IPS DF 19.7 (cell line): ENCODE results near the gene HOXA3.

Experiments
- DNase-seq: peaks from one replicate; pipeline ENCODE4 v3.0.0-alpha.2; 2013; ENCODE audit warnings: low read depth, low spot score

HOXA3 gene

DNA sequence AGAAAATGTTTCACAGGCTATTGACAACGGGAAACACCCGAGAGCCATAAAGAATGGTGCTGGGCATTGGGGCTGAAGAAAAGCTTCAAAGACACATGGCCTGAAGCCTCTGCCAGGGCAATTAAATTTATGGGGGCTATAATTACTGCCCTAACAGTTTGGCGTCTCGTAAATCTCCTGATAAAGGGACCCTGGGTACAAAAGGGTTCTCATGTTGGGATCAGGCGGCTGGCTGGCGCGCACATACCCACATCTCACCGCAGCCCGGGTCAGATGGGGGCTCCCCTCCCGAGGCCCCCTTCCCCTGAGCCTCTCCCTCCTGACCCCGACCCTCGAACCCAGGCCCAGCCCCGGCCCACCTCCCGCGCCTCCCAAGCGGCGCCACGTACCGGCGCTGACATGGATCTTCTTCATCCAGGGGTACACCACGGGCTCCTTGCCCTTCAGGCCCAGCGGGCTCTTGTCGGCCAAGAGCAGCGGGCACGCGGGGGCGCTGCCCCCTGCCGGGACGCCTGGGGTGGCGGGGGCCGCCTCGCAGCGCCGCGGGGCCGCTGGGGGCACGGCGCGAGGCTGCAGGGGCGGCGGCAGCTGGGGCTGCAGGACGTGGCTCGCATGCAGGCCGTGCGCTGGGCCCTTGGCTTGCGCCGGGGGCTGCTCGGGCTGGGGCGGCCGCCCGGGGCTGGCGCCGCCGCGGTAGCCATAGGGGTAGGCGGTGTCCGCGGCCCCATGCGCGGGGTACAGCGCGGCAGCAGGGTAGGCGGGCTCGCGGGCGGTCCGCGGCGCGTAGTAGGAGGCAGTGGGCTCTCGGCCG is 22.4 kb downstream of the HOXA3 start:
- no peak for DNase-seq

DNA sequence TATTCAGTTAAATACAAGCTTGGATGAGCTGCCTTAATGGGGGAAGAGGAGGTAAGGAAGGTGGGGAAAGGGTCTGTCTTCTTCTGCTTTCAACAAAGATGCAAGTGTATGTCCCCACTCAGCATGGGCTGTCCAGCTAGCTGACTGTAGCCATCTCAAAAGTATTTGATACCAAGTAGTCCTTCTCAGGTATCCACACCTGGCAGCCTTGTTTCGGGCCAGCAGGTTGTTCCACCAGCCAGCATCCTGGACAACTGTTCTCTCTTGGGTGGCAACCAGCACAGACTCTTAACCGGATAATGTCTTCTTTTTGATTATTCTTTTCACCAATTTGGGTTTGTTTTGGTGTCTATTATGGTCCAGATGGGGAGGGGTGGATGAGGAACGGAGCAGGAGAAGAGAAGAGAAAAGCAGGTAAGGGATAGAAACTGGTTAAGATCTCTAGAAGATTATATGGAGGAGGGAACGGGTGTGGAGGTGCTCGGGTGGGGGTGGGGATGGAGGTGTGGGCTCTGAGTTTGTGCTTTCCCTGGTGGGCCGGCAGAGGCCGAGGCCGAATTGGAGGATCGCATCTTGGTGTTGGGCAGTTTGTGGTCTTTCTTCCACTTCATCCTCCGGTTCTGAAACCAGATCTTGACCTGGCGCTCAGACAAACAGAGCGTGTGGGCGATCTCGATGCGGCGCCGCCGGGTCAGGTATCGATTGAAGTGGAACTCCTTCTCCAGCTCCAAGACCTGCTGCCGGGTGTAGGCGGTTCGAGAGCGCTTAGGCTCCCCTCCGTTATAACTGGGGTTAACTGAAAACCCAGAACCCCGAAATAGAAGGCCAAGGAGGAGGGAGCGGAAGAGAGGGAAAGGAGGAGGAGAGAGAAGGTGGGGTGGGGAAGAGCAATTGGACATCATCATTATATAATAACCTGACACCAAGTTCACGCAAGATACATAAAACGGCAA is 23.3 kb downstream of the HOXA3 start:
- no peak for DNase-seq

DNA sequence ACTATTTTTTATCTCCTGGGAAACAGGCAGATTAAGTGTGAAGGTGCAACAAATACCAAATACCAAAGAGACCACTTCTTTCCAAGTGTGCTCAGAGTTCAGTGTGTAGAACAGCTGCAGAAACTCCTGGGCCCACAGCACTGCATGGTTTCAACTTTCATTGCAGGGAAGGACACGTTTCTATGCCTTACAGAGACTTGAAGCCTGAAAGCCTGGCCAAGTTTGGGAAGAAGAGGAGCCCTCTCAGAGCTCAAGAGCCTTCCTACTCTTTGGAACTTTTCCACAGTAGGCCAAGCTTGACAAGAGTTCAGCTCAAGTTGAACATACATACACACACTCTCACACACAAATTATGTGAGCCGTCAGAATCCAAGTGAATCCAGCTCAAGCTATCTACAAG is 24.3 kb downstream of the HOXA3 start:
- DNase-seq = no peak

DNA sequence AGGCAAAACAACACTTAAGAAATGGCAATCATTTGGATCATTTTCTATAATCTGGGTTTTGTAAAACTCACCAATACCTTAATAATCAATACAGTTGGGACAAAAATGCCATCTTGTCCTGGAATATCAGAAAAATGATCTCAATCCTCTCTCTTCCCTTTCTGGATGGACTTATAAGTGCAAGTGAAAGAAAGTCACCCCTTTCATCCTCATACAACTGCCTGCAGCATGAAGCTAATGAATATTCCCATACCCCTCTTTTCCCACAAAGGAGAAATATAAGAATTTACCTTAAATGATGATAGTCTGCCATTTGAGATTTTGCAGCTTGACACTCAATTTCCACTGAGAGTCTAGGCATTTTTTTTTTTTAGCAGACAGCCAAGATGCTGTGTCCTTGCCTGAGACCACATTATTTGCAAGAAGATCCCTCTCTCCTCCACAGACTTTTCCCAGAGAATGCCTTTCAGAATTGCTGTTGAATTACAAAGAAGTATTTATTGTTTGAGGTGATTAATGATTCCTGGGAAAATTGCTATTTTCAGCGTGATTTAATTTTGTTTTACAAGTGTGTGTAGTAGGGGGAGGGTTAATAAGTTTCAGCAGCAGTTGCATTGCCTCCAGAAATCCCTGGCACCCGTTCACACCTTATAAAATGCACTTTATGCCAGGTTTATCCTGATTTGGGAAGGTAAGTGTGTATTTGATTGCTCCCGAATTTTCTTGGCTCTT is 25.6 kb downstream of the HOXA3 start:
- DNase-seq = no peak

DNA sequence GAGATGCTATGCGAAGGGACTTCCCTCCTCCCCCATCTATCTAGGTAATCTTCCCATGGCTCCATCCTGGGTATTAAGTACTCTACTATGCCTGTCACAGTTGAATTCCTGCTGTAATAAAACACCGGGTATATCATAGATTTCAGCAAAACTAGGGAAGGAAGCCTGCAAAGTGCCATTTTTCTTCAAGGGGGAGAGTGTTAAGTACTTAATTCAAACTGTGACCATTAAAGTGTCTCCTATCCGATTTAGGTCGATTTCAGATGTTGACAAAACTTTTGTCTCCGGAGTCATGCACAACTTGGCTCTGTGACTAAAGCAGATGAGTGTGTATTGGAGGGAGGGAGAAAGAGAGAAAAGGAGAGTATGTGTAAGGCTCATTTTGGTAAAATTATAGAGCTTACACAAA is 26.4 kb downstream of the HOXA3 start:
- DNase-seq = no peak

DNA sequence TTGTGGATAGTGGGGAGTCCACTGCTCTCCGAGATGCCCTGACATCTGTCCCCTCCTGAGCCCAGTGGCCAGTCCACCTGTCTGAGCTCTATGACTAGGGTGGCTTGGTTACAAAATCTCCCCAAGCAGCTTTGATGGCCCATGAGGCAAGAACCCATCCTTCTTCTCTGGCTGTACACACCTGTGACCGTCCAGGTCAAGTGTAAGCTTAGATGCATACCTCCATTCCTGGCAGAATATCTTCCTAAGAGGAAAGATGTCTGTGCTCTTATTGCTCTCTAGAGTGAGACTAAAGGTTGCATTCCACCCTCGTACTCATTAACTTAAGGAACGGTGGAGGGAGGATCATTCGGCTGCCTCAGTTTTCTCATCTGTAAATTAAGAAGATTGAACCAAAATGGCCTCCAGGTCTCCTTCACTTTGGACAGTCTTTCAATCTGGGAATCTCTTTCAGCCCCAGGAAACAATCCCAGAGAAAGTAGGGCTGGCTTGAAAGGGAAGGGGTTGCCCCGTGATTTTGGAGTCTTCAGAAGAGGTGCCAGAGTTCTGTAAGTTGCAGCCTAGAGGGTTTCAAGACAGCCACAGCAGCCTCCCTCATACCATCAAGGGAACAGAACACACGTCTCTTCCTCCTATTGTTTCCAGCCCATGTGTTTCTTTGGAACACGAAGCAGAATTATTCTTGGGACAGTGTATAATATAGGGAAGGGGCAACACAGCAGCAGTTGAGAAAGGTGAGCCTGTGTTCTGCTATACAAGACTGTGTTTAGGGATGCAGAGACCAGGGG is 27.3 kb downstream of the HOXA3 start:
- no peak for DNase-seq

DNA sequence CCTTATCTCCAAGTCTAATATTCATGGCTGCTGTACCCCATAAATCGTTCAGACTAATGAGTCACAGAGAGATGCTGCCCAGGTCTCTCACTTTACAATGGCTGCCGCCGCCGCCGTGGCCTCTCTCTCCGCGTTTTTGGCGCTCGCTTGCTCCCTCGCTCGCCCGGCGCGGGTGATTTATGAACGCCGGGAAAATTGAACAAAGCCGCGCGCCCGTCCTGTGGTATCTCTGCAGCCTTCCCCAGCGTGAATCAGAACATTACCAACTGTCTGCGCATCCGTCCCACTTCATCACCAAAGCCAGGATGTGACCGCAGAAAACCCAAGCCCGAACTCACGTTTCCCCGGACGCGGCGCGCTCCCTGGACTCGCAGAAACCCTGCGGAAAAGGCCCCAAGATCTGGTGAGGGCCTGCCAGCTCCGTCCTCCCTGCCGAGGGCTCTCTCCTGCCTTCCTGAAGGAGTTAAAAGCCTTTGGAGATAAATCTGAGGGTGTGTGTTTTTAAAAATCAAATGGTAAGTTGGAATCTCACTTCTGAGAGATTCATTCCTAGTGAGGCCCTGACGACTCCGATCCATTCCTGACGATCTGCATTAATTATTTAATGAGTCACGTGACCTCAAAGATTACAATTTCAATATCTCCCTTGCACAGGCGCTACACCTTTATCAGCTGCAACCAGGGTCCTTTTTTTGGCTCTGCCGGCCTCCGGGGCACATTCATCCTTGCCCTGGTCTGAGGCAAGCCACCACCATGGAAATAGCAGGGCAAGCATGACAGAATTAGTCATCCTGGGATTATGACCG is 28.1 kb downstream of the HOXA3 start:
- DNase-seq = no peak

DNA sequence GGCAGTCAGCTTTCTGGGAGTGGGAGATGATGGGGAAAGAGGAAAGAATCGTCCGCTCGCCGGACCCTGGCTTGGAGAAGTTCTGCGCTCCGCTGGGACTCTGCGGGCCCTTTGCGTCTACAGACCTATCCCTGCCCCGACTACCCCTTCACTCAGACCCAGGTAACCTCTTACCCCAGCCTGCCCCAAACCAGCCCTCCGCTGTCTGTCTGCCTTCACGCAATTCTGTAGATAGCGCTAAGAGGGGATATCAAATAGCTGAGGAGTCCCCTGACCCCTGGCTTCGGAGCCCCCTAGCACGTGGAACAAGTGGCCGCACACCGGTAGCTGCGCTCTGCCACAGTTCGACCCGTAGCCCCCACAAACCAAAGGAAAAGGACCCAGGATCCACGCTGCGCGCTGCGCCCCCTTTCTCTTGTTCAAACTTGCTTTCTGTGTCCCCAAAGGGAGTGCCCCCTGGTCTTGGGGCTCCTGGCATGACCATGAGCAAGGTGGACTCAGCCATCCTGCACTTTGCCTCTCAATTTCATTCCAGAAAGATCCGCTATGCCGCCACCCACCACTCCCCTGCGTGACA is 28.8 kb downstream of the HOXA3 start:
- no peak for DNase-seq

DNA sequence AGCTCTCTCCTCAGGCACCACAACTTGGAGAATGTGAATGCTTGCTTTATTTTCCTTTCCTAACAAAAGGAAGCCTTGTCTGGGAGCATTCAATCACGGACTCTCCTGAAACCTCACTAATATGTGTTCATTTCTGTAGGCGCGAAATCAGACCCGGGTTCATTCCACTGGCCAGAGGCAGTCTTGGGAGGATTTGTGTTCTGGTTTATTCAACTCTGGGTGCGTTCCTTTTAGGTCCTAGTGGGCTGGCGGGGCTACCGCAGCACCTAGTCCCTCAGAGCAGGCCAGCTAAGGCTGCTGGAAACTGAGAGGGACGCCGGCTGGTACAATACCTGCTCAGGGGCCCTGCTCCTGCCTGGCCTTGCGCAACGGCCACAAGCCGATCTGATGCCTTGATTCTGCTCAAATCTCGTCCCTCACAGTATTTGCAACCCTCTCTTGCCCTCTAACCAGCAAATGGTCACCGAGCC is 29.3 kb downstream of the HOXA3 start:
- no peak for DNase-seq

DNA sequence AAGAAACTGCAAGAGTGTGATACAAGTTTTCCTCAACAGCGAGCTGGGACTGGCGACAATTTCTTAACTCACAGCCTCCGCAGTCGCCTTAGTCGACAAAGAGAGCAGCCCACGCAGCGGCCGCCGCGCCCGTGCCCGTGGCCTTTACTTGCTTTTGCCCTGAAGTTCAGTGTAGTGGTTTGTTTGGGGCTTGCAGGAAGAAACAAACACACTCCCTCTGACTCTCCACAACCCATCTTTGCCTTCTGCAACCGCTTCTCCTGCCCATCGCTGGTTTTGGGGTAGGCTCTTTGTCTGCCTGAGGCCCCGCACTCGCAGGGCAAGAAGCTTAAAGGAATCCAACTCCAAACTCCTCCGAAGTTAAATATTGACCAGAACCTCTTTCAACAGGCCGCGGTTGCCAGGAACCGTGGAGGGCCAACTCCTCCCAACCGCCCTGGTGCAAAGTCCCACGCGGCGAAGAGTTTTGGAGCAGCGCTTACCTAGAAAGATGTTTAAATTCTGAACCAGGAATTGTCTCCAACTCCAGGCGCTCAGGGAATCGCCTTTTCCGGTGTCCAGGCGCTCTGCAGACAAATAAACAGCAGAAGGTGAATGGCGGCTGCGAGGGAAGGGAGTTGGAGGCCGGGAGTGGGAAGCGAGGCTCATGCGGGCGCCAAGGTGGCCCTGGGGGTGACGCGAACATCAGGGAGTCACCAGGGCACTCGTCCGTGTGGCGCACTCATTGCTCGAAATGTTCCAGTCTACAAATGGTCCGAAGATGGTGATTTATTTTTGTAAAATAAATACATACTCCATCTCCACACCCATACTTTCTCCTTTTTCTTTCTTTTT is 30.1 kb downstream of the HOXA3 start:
- DNase-seq = no peak

DNA sequence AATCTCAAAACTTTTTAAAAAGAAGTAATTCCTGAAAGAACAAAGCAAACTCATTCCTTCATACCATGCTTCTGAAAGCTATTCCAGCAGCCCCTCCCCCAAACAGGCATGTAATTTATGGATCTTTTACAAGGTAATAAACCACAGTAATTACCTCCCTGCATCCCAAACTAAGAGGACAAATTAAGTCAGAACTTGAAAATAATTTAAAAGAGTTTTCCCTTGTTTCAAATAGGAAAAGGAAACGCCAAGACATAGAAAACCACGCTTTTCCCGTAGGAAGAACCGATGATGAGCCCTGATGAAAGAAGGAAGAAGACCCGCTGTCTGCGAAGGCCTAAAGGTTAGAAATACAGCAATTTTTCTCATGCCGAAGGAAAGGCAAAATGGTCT is 30.7 kb downstream of the HOXA3 start:
- DNase-seq = no peak

DNA sequence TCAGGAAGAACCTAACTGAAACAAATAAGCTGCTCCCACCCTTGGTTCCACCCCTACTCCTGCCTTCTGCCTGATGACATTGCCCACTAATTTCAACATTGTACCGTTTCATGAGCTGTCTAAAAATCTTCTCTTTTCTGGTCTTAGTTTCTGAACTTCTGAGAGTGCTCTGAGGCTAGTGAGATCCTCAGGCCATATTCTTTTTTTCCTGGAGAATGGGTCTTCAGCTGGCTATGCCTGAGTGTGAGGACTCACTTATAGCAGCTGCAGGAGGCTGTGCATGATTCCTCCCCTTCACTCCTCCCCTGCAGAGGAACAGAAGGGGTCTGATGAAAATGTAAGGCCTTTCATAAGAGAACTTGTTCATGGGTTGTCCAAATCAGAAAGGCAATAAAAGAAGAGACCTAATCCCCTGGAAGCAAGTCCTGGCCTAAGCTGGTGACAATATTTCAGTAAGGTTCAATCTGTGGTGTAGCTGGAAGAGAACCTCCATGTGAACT is 32.9 kb downstream of the HOXA3 start:
- DNase-seq = no peak

DNA sequence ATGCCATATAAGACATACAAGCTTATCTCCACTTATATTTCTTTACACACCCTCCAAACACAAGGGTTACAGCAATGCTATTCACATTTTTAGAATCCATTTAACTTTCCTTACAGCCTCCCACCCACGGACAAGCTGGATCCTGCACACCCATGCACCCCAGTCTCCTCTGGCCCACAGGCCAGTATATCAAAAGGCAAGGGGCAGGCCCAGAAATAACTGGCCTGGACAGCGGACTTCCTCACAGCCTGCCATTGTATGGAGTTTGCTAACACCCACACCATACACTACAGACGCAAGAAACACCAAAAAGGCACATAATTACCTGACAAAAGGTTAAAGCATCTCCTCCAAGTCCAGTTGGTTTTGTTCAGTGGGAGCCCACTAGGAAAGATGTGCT is 33.8 kb downstream of the HOXA3 start:
- DNase-seq = no peak

DNA sequence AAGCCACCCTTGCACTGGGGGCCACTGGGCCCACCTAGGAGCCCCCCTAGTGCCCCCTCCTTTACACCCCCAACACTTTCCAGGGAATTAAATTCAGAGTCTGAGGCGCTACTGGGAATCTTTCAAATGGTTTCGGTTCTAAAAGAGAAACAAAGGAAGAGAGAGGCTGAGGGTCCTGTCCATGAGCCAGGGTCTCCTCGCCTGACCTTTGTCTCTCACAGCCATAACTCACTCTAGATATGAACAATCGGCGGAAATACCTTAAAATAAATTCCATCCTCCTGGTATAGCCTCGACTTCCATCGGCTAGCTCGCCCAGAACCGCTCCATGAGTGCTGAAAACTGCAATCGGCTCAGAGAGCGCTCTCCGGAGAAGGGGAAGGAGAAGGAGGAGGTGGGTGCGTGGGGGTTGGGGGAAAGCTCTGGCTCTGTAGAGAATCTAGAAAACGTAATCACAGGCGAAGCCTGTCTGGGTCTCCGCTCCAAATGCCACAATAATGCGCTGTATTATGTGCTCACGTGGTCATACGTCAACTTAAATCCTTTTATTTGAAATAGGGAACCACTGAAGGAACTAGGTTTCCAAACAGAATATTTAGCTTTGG is 34.4 kb downstream of the HOXA3 start:
- DNase-seq = no peak

DNA sequence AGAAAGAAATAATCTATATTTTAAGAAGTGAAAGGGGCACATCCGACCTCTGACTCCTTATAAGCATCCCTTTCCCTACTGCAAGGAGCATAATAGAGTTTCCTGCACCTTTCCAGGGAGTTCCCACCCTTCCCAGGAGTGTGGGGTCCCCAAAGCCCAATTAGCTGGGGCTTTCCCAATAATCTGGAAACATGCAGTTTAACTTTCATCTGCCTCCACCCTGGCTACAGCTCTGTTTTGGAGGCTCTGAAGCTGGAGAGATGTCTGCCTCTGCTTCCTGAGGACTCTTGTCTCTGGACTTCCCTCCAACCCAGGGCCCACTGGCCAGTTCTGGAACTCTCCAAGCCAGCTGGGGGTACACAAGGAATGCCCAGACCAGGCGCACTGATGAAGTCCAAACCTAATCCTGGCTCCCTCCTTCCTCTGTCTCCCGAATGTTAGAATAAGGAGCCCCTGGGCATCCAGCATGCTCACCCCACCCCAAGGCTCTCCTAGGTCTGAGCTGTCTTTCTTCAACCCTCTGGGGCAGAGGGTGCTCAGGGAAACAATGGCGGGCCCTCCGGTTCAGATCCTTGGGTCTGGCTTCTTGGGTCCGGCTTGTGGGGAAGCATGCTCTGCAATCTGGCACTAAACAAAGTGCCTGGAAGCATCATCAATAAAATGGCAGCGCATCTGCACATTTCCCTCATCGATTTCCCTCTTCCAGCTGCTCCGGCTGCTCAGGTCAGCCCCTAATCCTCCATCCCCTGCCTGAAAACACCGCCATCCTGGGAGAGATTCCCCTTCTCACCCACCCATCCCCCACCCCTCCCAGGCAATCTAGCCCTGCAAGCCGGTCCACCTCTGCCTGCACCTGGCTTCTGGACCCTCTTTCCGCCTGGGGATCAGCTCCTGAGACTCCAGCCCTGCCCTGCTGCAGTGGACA is 35.2 kb downstream of the HOXA3 start:
- no peak for DNase-seq

DNA sequence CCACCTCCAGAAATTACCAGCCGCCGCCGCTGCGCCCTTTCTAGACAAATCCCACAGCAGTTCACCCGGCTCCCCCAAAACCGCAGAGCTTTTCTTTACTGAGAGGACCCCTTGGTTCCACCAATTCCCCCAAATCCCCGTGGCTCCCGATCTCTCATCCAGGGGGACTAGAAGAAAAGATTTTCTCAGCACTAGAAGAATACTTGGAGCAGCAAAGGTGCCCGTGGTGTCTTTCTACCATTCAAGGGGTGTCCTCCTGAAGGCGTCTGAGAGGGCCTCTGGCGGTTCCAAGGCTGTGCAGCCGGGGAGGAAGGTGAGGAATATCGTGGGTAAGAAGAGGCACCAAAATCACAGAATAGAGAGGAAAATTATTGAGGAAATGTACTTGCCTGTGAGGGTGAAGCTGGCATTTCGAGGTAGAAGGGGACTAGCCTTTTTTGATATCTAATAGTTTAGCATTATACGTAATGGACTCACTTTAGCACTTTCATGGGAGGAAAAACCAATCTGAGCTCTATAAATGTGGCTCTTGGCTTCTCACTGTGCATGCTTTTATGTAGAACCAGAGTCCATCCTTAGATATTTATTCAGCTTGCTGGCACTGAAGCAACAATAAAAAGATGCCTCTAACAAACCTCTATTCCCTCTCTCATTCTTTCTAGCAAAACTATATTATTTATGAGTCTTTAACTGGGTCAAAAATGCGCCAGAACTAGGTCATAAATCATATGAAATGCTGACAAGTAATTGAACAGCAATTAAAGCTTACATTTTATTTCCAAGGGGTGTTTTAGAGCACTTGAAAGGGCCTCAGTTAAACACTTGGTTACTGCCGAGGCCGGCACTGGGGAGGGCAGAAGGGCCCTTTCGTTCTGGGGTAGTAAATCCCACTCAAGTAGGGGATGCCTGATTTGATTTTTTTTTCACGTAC is 36.1 kb downstream of the HOXA3 start:
- DNase-seq = no peak
